HEK293T (cell line): ENCODE data around the gene NAV2.

ENCODE experiments used
- ARNT ChIP-seq: fragments of 450-650 bp; IDR thresholded peaks from 2 replicates; pipeline ENCODE4 v1.6.1; 2017; ENCODE audit warnings: mild to moderate bottlenecking
- FOXM1 ChIP-seq: fragments of 450-650 bp; IDR thresholded peaks from 2 replicates; pipeline ENCODE4 v1.6.1; 2017; ENCODE audit warnings: mild to moderate bottlenecking, borderline replicate concordance
- HDGF ChIP-seq: fragments of 450-650 bp; IDR thresholded peaks from 2 replicates; pipeline ENCODE4 v1.6.1; 2017; ENCODE audit warnings: antibody characterized with exemption, borderline replicate concordance
- L3MBTL2 ChIP-seq: fragments of 450-650 bp; conservative IDR thresholded peaks from 2 replicates; pipeline ENCODE4 v1.6.1; 2016; ENCODE audit warnings: mild to moderate bottlenecking
- SP1 ChIP-seq: fragments of 450-650 bp; IDR thresholded peaks from 2 replicates; pipeline ENCODE4 v1.6.1; 2017
- TARDBP ChIP-seq: fragments of 450-650 bp; IDR thresholded peaks from 2 replicates; pipeline ENCODE4 v1.6.1; 2016
- ZNF384 ChIP-seq: fragments of 450-650 bp; IDR thresholded peaks from 2 replicates; pipeline ENCODE4 v1.6.1; 2016

DNA sequence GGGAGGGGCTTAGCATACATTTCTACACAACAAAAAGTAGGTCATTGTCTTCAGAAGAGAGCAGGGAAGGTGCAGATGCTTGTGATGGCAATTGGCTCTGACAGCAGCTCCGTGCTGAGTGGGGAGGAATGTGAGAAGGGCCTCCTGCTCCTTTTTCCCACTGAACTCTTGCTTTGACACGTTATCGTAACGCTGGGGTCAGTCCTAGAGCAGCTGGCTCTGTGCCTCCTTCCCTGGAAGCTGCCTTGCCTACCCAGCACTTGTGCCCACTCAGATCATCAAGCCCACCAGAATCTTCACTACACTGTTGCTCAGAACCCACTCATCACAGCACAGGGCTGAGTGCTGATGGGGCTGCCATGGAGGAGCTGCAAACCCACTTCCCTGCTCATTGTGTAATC lies 14.9 kb upstream of the NAV2 start:
- TF ChIP-seq HDGF = no peak
- no peak for TF ChIP-seq FOXM1
- no peak for TF ChIP-seq ZNF384
- TF ChIP-seq ARNT = no peak
- no peak for TF ChIP-seq SP1
- no peak for TF ChIP-seq TARDBP
- TF ChIP-seq L3MBTL2 = no peak
